22Rv1 (cell line): Measurements from ENCODE around the gene CEP164.
"Not testable (repeated sequence)": the region's sequence is repeated elsewhere in the genome, so short reads cannot be mapped to it uniquely, and the experiment has no call there.

ENCODE experiments used
- H3K27ac ChIP-seq: fragments of 450-650 bp; 2 replicates; pipeline ENCODE4 v1.5.1; 2017
- CTCF ChIP-seq: fragments of 450-650 bp; IDR thresholded peaks from 2 replicates; pipeline ENCODE4 v1.5.1; 2017; ENCODE audit warnings: mild to moderate bottlenecking
- ZFX ChIP-seq: fragments of 450-650 bp; IDR thresholded peaks from 2 replicates; pipeline ENCODE4 v1.6.1; 2017; ENCODE audit warnings: antibody characterized with exemption, borderline replicate concordance

Gene CEP164

GRCh38 chr11:117394221-117394925, 66.7 kb downstream of the CEP164 start:
- TF ChIP-seq CTCF (no peak), ZFX (no peak)
- no peak overlapping the region for H3K27ac ChIP-seq

GRCh38 chr11:117395476-117395875, 67.8 kb downstream of the CEP164 start:
- H3K27ac ChIP-seq: no peak overlapping the region
- TF ChIP-seq ZFX (no peak), CTCF (no peak)

- H3K27ac ChIP-seq: no peak overlapping the region
- TF ChIP-seq CTCF: no peak
- no peak for TF ChIP-seq ZFX
These were observed 69.3 kb downstream of the CEP164 start for GRCh38 chr11:117396970-117397369.

- not testable (repeated sequence) for H3K27ac ChIP-seq
These were observed 71.0 kb downstream of the CEP164 start for GRCh38 chr11:117398618-117399017.

- H3K27ac ChIP-seq: not testable (repeated sequence)
These were observed 71.6 kb downstream of the CEP164 start for GRCh38 chr11:117399100-117399840.

GRCh38 chr11:117405898-117406297, 78.2 kb downstream of the CEP164 start:
- not testable (repeated sequence) for H3K27ac ChIP-seq

- H3K27ac ChIP-seq: no peak overlapping the region
- no peak for TF ChIP-seq CTCF
- no peak for TF ChIP-seq ZFX
These were observed 79.4 kb downstream of the CEP164 start for GRCh38 chr11:117407016-117407415.

GRCh38 chr11:117408356-117408755, 80.7 kb downstream of the CEP164 start:
- H3K27ac ChIP-seq: no peak overlapping the region
- TF ChIP-seq ZFX: no peak
- no peak for TF ChIP-seq CTCF

- no peak overlapping the region for H3K27ac ChIP-seq
- no peak for TF ChIP-seq CTCF
- TF ChIP-seq ZFX: no peak
These were observed 81.9 kb downstream of the CEP164 start for GRCh38 chr11:117409511-117409910.
